ENCODE measurements around the gene PRSS57.

GRCh38 chr19:738509-739128, 43.4 kb upstream of the PRSS57 start:
- TF ChIP-seq GTF2F1 (IDR thresholded peaks at IDR 0.05; ENCODE audit: borderline replicate concordance, low read depth, low read length) (no peak), BCL11A (IDR thresholded peaks at IDR 0.05; ENCODE audit: low read depth in 2 of 2, low read length in 2 of 2) (no peak), ASH2L (IDR thresholded peaks at IDR 0.05; ENCODE audit: low read length) (no peak), CBX5 (IDR thresholded peaks at IDR 0.05; ENCODE audit: low read depth, low read length) (no peak), NRF1 (IDR thresholded peaks at IDR 0.05; ENCODE audit: low read depth, low read length) (no peak), JUND (IDR thresholded peaks at IDR 0.05; ENCODE audit: low read length) (no peak)
- TF ChIP-seq, protein P1, sequence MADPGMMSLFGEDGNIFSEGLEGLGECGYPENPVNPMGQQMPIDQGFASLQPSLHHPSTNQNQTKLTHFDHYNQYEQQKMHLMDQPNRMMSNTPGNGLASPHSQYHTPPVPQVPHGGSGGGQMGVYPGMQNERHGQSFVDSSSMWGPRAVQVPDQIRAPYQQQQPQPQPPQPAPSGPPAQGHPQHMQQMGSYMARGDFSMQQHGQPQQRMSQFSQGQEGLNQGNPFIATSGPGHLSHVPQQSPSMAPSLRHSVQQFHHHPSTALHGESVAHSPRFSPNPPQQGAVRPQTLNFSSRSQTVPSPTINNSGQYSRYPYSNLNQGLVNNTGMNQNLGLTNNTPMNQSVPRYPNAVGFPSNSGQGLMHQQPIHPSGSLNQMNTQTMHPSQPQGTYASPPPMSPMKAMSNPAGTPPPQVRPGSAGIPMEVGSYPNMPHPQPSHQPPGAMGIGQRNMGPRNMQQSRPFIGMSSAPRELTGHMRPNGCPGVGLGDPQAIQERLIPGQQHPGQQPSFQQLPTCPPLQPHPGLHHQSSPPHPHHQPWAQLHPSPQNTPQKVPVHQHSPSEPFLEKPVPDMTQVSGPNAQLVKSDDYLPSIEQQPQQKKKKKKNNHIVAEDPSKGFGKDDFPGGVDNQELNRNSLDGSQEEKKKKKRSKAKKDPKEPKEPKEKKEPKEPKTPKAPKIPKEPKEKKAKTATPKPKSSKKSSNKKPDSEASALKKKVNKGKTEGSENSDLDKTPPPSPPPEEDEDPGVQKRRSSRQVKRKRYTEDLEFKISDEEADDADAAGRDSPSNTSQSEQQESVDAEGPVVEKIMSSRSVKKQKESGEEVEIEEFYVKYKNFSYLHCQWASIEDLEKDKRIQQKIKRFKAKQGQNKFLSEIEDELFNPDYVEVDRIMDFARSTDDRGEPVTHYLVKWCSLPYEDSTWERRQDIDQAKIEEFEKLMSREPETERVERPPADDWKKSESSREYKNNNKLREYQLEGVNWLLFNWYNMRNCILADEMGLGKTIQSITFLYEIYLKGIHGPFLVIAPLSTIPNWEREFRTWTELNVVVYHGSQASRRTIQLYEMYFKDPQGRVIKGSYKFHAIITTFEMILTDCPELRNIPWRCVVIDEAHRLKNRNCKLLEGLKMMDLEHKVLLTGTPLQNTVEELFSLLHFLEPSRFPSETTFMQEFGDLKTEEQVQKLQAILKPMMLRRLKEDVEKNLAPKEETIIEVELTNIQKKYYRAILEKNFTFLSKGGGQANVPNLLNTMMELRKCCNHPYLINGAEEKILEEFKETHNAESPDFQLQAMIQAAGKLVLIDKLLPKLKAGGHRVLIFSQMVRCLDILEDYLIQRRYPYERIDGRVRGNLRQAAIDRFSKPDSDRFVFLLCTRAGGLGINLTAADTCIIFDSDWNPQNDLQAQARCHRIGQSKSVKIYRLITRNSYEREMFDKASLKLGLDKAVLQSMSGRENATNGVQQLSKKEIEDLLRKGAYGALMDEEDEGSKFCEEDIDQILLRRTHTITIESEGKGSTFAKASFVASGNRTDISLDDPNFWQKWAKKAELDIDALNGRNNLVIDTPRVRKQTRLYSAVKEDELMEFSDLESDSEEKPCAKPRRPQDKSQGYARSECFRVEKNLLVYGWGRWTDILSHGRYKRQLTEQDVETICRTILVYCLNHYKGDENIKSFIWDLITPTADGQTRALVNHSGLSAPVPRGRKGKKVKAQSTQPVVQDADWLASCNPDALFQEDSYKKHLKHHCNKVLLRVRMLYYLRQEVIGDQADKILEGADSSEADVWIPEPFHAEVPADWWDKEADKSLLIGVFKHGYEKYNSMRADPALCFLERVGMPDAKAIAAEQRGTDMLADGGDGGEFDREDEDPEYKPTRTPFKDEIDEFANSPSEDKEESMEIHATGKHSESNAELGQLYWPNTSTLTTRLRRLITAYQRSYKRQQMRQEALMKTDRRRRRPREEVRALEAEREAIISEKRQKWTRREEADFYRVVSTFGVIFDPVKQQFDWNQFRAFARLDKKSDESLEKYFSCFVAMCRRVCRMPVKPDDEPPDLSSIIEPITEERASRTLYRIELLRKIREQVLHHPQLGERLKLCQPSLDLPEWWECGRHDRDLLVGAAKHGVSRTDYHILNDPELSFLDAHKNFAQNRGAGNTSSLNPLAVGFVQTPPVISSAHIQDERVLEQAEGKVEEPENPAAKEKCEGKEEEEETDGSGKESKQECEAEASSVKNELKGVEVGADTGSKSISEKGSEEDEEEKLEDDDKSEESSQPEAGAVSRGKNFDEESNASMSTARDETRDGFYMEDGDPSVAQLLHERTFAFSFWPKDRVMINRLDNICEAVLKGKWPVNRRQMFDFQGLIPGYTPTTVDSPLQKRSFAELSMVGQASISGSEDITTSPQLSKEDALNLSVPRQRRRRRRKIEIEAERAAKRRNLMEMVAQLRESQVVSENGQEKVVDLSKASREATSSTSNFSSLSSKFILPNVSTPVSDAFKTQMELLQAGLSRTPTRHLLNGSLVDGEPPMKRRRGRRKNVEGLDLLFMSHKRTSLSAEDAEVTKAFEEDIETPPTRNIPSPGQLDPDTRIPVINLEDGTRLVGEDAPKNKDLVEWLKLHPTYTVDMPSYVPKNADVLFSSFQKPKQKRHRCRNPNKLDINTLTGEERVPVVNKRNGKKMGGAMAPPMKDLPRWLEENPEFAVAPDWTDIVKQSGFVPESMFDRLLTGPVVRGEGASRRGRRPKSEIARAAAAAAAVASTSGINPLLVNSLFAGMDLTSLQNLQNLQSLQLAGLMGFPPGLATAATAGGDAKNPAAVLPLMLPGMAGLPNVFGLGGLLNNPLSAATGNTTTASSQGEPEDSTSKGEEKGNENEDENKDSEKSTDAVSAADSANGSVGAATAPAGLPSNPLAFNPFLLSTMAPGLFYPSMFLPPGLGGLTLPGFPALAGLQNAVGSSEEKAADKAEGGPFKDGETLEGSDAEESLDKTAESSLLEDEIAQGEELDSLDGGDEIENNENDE (IDR thresholded peaks at IDR 0.05; ENCODE audit: insufficient replicate concordance, low read length): no peak
- TF ChIP-seq, protein P2, sequence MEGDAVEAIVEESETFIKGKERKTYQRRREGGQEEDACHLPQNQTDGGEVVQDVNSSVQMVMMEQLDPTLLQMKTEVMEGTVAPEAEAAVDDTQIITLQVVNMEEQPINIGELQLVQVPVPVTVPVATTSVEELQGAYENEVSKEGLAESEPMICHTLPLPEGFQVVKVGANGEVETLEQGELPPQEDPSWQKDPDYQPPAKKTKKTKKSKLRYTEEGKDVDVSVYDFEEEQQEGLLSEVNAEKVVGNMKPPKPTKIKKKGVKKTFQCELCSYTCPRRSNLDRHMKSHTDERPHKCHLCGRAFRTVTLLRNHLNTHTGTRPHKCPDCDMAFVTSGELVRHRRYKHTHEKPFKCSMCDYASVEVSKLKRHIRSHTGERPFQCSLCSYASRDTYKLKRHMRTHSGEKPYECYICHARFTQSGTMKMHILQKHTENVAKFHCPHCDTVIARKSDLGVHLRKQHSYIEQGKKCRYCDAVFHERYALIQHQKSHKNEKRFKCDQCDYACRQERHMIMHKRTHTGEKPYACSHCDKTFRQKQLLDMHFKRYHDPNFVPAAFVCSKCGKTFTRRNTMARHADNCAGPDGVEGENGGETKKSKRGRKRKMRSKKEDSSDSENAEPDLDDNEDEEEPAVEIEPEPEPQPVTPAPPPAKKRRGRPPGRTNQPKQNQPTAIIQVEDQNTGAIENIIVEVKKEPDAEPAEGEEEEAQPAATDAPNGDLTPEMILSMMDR (IDR thresholded peaks at IDR 0.05; ENCODE audit: control extremely low read depth in 1 of 3, insufficient read depth in 1 of 3, low read depth in 1 of 3, low read length in 3 of 3): no peak

All from H1 (cell line).